Erythroblast (primary cell): ENCODE data around the gene ZNF805.

Experiments
- GATA1 ChIP-seq: IDR thresholded peaks from 2 replicates; pipeline ENCODE4 v1.6.1; 2011; ENCODE audit warnings: low read depth, mild to moderate bottlenecking, control low read depth, low read length, moderate library complexity
- POLR2A ChIP-seq: IDR thresholded peaks from 2 replicates; pipeline ENCODE4 v1.6.1; 2011; ENCODE audit warnings: mild to moderate bottlenecking, low read length

GRCh38 chr19:57280962-57281400, 40.5 kb downstream of the ZNF805 start:
- TF ChIP-seq POLR2A = no peak
- no peak for TF ChIP-seq GATA1
